Astrocyte (in vitro differentiated cells and primary cell): ENCODE measurements around the gene RFLNA. TPM values are rescaled to one million over a fixed set of nuclear protein-coding genes. Genes with fewer than 3 reads are reported as not detected.

Source experiments
- DNase-seq: peaks from one replicate; pipeline ENCODE4 v3.0.0-alpha.2; 2010; ENCODE audit warnings: low read depth
- FAIRE-seq: peaks from 2 replicates; lab custom pipeline; 2011; peaks lifted over from hg19 to GRCh38; lab: Jason Lieb, UNC
- H2AFZ ChIP-seq: 2 replicates; pipeline ENCODE4 v1.6.0; 2012; ENCODE audit warnings: low read depth, low read length, inconsistent platforms
- H3K27ac ChIP-seq: 2 replicates; pipeline ENCODE4 v1.5.1; 2011; ENCODE audit warnings: low read depth, low read length, inconsistent platforms
- H3K27me3 ChIP-seq: 2 replicates; pipeline ENCODE4 v1.6.0; 2011; ENCODE audit warnings: low read length, inconsistent platforms; ENCODE audit not compliant: insufficient read depth
- H3K36me3 ChIP-seq: 2 replicates; pipeline ENCODE4 v1.5.1; 2011; ENCODE audit warnings: low read length, inconsistent platforms; ENCODE audit not compliant: insufficient read depth
- H3K4me1 ChIP-seq: 2 replicates; pipeline ENCODE4 v1.5.1; 2011; ENCODE audit warnings: low read length, inconsistent platforms; ENCODE audit not compliant: insufficient read depth
- H3K4me2 ChIP-seq: 2 replicates; pipeline ENCODE4 v1.6.0; 2012; ENCODE audit warnings: low read length, inconsistent platforms
- H3K4me3 ChIP-seq: 2 replicates; pipeline ENCODE4 v1.5.1; 2011; ENCODE audit warnings: low read depth, mild to moderate bottlenecking, low read length, inconsistent platforms; ENCODE audit not compliant: insufficient read depth
- H3K79me2 ChIP-seq: 2 replicates; pipeline ENCODE4 v1.6.0; 2012; ENCODE audit warnings: mild to moderate bottlenecking, low read length, inconsistent platforms; ENCODE audit not compliant: insufficient read depth
- H3K9ac ChIP-seq: 2 replicates; pipeline ENCODE4 v1.6.0; 2012; ENCODE audit warnings: mild to moderate bottlenecking, low read length, inconsistent platforms
- H3K9me3 ChIP-seq: 2 replicates; pipeline ENCODE4 v1.5.1; 2012; ENCODE audit warnings: low read depth, mild to moderate bottlenecking, low read length, inconsistent platforms; ENCODE audit not compliant: insufficient read depth
- H4K20me1 ChIP-seq: 2 replicates; pipeline ENCODE4 v1.6.0; 2012; ENCODE audit warnings: low read length, inconsistent platforms; ENCODE audit not compliant: insufficient read depth
- H3K27ac Mint-ChIP-seq: one replicate; pipeline ENCODE4 v1.8.0; 2021; ENCODE audit warnings: mild to moderate bottlenecking, mixed read lengths; ENCODE audit not compliant: unreplicated experiment
- H3K27me3 Mint-ChIP-seq: one replicate; pipeline ENCODE4 v1.8.0; 2021; ENCODE audit warnings: low read depth, mixed read lengths; ENCODE audit not compliant: unreplicated experiment
- H3K36me3 Mint-ChIP-seq: one replicate; pipeline ENCODE4 v1.8.0; 2021; ENCODE audit warnings: low read depth, mixed read lengths; ENCODE audit not compliant: unreplicated experiment
- H3K4me1 Mint-ChIP-seq: one replicate; pipeline ENCODE4 v1.8.0; 2021; ENCODE audit warnings: low read depth, mixed read lengths; ENCODE audit not compliant: unreplicated experiment
- H3K4me3 Mint-ChIP-seq: one replicate; pipeline ENCODE4 v1.8.0; 2021; ENCODE audit warnings: mild to moderate bottlenecking, moderate library complexity, mixed read lengths; ENCODE audit not compliant: unreplicated experiment
- H3K9me3 Mint-ChIP-seq: one replicate; pipeline ENCODE4 v1.8.0; 2021; ENCODE audit warnings: mild to moderate bottlenecking, mixed read lengths; ENCODE audit not compliant: unreplicated experiment
- CTCF ChIP-seq: IDR thresholded peaks from 2 replicates; pipeline ENCODE4 v1.5.1; 2011; ENCODE audit warnings: low read depth, mild to moderate bottlenecking, inconsistent platforms, low read length, moderate library complexity; ENCODE audit not compliant: insufficient read depth
- EZH2 ChIP-seq: IDR thresholded peaks from 2 replicates; pipeline ENCODE4 v1.6.1; 2012; ENCODE audit warnings: mild to moderate bottlenecking, low read length, inconsistent platforms; ENCODE audit not compliant: insufficient read depth
- total RNA-seq: library from RNA; stranded (reverse); gene quantifications from 2 replicates; pipeline ENCODE4 v1.2.1, GENCODE V29; 2021

The RFLNA gene
- total RNA-seq, 1 donor from 2014 or later = 1.8 TPM

GRCh38 chr12:124248941-124249825 is 45.7 kb upstream of the RFLNA start:
- Histone ChIP-seq H3K36me3 (no peaks in the 10 kb centered on the region), H3K4me3 (no peak overlapping the region), H3K4me1 (no peaks in the 10 kb centered on the region), H3K27ac (no peak overlapping the region), H3K27me3 (peaks cover 18% of the 10 kb centered on the region), H4K20me1 (no peaks in the 10 kb centered on the region), H3K79me2 (no peaks in the 10 kb centered on the region), H3K9ac (no peak overlapping the region), H3K9me3 (no peaks in the 10 kb centered on the region), H3K4me2 (no peak overlapping the region), H2AFZ (no peak overlapping the region)
- no peak for DNase-seq
- TF ChIP-seq EZH2 (no peak), CTCF (no peak)
- no peak for FAIRE-seq
- H3K27me3 Mint-ChIP-seq = peaks cover 27% of the 10 kb centered on the region
- H3K27ac Mint-ChIP-seq = no peak overlapping the region
- no peaks in the 10 kb centered on the region for H3K36me3 Mint-ChIP-seq
- H3K9me3 Mint-ChIP-seq = peaks cover 15% of the 10 kb centered on the region
- no peak overlapping the region for H3K4me3 Mint-ChIP-seq
- H3K4me1 Mint-ChIP-seq = no peaks in the 10 kb centered on the region

- H3K4me2 ChIP-seq = no peak overlapping the region
- H3K36me3 ChIP-seq = no peaks in the 10 kb centered on the region
- no peak for FAIRE-seq
- no peaks in the 10 kb centered on the region for H3K4me1 ChIP-seq
- no peaks in the 10 kb centered on the region for H3K4me1 Mint-ChIP-seq
- TF ChIP-seq EZH2 (no peak), CTCF (no peak)
- H3K36me3 Mint-ChIP-seq = no peaks in the 10 kb centered on the region
- no peak for DNase-seq
- peaks cover 20% of the 10 kb centered on the region for H3K27me3 ChIP-seq
- no peak overlapping the region for H3K4me3 Mint-ChIP-seq
- no peaks in the 10 kb centered on the region for H3K79me2 ChIP-seq
- peaks cover 42% of the 10 kb centered on the region for H3K27me3 Mint-ChIP-seq
- peaks cover 12% of the 10 kb centered on the region for H3K9me3 Mint-ChIP-seq
- H3K4me3 ChIP-seq = no peak overlapping the region
- H2AFZ ChIP-seq = no peak overlapping the region
- H3K9ac ChIP-seq = no peak overlapping the region
- no peaks in the 10 kb centered on the region for H3K9me3 ChIP-seq
- H4K20me1 ChIP-seq = no peaks in the 10 kb centered on the region
- no peak overlapping the region for H3K27ac ChIP-seq
- no peak overlapping the region for H3K27ac Mint-ChIP-seq
These were observed 43.7 kb upstream of the RFLNA start for GRCh38 chr12:124251186-124251585.

DNA sequence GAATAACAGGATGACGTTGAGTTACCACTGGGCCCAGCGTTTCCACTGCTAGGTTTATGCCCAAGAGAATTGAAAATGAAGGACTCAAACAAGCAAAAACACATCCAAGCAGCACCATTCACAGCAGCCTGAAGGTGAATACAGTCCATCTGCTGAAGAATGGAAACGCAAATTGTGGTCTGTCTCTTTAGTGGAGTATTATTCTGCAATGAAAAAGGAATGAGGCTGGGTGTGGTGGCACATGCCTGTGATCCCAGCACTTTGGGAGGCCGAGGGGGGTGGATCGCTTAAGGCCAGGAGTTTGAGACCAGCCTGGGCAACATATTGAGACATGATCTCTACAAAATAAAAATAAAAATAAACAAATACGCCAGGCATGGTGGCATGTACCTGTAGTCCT is 41.9 kb upstream of the RFLNA start:
- Mint-ChIP-seq H3K4me3 (no peak overlapping the region), H3K4me1 (no peaks in the 10 kb centered on the region), H3K36me3 (no peaks in the 10 kb centered on the region), H3K27ac (no peak overlapping the region), H3K27me3 (peaks cover 54% of the 10 kb centered on the region), H3K9me3 (peaks cover 3% of the 10 kb centered on the region)
- Histone ChIP-seq H3K9me3 (no peaks in the 10 kb centered on the region), H3K4me2 (no peak overlapping the region), H3K79me2 (no peaks in the 10 kb centered on the region), H3K4me3 (no peak overlapping the region), H3K27me3 (peaks cover 26% of the 10 kb centered on the region), H3K36me3 (no peaks in the 10 kb centered on the region), H3K9ac (no peak overlapping the region), H3K4me1 (no peaks in the 10 kb centered on the region), H3K27ac (no peak overlapping the region), H4K20me1 (no peaks in the 10 kb centered on the region), H2AFZ (no peak overlapping the region)
- DNase-seq (no peak), FAIRE-seq (no peak)
- TF ChIP-seq EZH2 (no peak), CTCF (no peak)
